ENCODE data around the gene KCNIP3.

Gene KCNIP3

GRCh38 chr2:95299961-95300360 lies 2.8 kb downstream of the KCNIP3 start:
- H3K27me3 Mint-ChIP-seq, result peaks cover 50% of the 10 kb centered on the region
- H3K27ac Mint-ChIP-seq, result no peak overlapping the region
- H3K4me3 Mint-ChIP-seq, result no peak overlapping the region
- H3K4me1 Mint-ChIP-seq, result peaks cover 6% of the 10 kb centered on the region
- no peaks in the 10 kb centered on the region for H3K9me3 Mint-ChIP-seq
- H3K36me3 Mint-ChIP-seq, result no peaks in the 10 kb centered on the region
- no peak for ATAC-seq

DNA sequence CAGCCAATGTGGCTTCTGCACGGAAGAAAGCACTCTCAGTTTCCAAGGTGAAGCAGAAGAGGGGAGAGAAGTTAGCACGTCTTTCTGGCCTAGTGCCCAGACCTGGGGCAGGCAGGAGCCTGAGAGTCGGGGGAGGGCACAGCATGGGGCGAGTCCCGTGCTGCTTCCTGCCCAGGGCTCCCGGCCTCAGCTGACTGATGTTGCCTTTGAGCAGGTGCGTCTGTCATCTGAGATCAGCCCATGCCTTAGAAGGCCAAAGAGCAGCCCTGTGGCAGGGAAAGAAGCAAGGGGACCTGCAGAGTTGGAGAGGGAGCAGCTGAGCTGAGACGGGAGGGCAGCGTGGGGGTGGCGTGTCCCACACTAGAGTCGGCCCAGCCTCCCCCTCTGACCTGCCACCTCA lies 3.3 kb downstream of the KCNIP3 start:
- peaks cover 6% of the 10 kb centered on the region for H3K4me1 Mint-ChIP-seq
- no peak overlapping the region for H3K4me3 Mint-ChIP-seq
- H3K36me3 Mint-ChIP-seq, result no peaks in the 10 kb centered on the region
- H3K9me3 Mint-ChIP-seq, result no peaks in the 10 kb centered on the region
- H3K27me3 Mint-ChIP-seq, result peaks cover 50% of the 10 kb centered on the region
- ATAC-seq, result no peak
- no peak overlapping the region for H3K27ac Mint-ChIP-seq

DNA sequence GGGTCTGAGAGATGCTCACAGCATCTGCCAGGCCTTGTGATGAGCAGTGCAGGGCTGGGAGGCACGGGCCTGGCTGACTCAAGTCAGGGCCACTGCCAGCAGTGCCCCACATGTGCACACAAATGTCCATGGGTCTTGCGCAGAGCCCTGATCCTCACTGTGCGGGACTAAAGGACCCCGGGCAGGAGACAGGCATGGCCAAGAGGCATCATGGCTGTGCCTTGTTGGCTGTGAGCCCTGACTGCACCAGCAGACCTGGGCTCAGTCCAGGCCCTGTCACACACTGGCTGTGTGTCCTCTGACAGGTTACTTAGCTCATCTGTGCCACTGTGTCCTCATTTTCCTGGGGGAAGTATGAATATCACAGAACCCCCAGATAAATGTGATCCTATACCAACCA lies 4.0 kb downstream of the KCNIP3 start:
- H3K9me3 Mint-ChIP-seq, result no peaks in the 10 kb centered on the region
- no peak for ATAC-seq
- H3K36me3 Mint-ChIP-seq, result no peaks in the 10 kb centered on the region
- H3K4me3 Mint-ChIP-seq, result no peak overlapping the region
- no peak overlapping the region for H3K27ac Mint-ChIP-seq
- peaks cover 6% of the 10 kb centered on the region for H3K4me1 Mint-ChIP-seq
- peaks cover 43% of the 10 kb centered on the region for H3K27me3 Mint-ChIP-seq

- Mint-ChIP-seq H3K36me3 (no peaks in the 10 kb centered on the region), H3K4me1 (peaks cover 2% of the 10 kb centered on the region), H3K9me3 (no peaks in the 10 kb centered on the region), H3K27me3 (peaks cover 34% of the 10 kb centered on the region), H3K27ac (no peak overlapping the region), H3K4me3 (no peak overlapping the region)
- ATAC-seq, result no peak
Observed at GRCh38 chr2:95301876-95302641, 4.9 kb downstream of the KCNIP3 start.

GRCh38 chr2:95303191-95303919 lies 6.2 kb downstream of the KCNIP3 start:
- Mint-ChIP-seq H3K27ac (no peak overlapping the region), H3K4me3 (no peak overlapping the region), H3K9me3 (no peaks in the 10 kb centered on the region), H3K4me1 (no peaks in the 10 kb centered on the region), H3K36me3 (no peaks in the 10 kb centered on the region), H3K27me3 (peaks cover 23% of the 10 kb centered on the region)
- ATAC-seq, result no peak

DNA sequence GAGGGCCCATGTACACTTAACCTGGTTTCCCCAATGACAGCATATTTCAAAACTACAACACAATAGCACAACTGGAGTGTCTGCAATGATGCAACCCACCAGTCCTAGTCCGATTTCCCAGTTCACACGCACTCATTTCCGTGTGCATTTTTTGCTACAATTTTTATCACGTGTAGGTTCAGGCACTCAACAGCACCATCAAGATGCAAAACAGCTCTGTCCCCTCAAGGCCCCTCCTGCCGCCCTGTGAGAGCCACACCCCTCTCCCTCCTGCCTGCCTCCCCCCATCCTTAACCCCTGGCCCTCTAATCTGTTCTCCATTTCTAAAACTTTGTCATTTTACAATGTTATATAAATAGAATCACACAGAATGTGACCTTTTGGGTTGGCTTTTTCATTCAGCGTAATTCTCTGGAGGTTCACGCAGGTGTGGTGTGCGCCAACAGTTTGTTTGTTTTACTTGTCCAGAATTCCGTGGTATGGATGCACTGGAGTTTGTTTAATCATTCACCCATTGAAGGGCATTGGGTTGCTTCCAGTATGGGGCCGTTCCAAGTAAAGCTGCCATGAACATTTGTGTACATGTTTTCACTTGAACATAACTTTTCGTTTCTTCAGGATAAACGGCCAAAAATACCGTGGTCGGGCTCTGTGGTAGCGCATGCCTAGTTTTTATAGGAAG lies 8.4 kb downstream of the KCNIP3 start:
- H3K9me3 Mint-ChIP-seq, result no peaks in the 10 kb centered on the region
- H3K4me1 Mint-ChIP-seq, result no peaks in the 10 kb centered on the region
- H3K4me3 Mint-ChIP-seq, result no peak overlapping the region
- peaks cover 8% of the 10 kb centered on the region for H3K27me3 Mint-ChIP-seq
- no peak overlapping the region for H3K27ac Mint-ChIP-seq
- no peaks in the 10 kb centered on the region for H3K36me3 Mint-ChIP-seq
- no peak for ATAC-seq

- no peaks in the 10 kb centered on the region for H3K27me3 Mint-ChIP-seq
- H3K27ac Mint-ChIP-seq, result no peak overlapping the region
- H3K9me3 Mint-ChIP-seq, result no peaks in the 10 kb centered on the region
- no peak for ATAC-seq
- no peak overlapping the region for H3K4me3 Mint-ChIP-seq
- no peaks in the 10 kb centered on the region for H3K36me3 Mint-ChIP-seq
- H3K4me1 Mint-ChIP-seq, result no peaks in the 10 kb centered on the region
Observed at GRCh38 chr2:95306336-95306895, 9.3 kb downstream of the KCNIP3 start.

GRCh38 chr2:95307036-95307435 lies 9.9 kb downstream of the KCNIP3 start:
- no peaks in the 10 kb centered on the region for H3K4me1 Mint-ChIP-seq
- H3K9me3 Mint-ChIP-seq, result no peaks in the 10 kb centered on the region
- no peak overlapping the region for H3K4me3 Mint-ChIP-seq
- H3K27me3 Mint-ChIP-seq, result no peaks in the 10 kb centered on the region
- no peak overlapping the region for H3K27ac Mint-ChIP-seq
- no peaks in the 10 kb centered on the region for H3K36me3 Mint-ChIP-seq
- no peak for ATAC-seq

GRCh38 chr2:95307878-95308277 lies 10.7 kb downstream of the KCNIP3 start:
- H3K27me3 Mint-ChIP-seq, result peaks cover 3% of the 10 kb centered on the region
- no peak overlapping the region for H3K27ac Mint-ChIP-seq
- no peaks in the 10 kb centered on the region for H3K9me3 Mint-ChIP-seq
- no peak for ATAC-seq
- no peaks in the 10 kb centered on the region for H3K4me1 Mint-ChIP-seq
- no peak overlapping the region for H3K4me3 Mint-ChIP-seq
- no peaks in the 10 kb centered on the region for H3K36me3 Mint-ChIP-seq

- no peak for ATAC-seq
- no peaks in the 10 kb centered on the region for H3K4me1 Mint-ChIP-seq
- H3K4me3 Mint-ChIP-seq, result no peak overlapping the region
- peaks cover 9% of the 10 kb centered on the region for H3K27me3 Mint-ChIP-seq
- no peak overlapping the region for H3K27ac Mint-ChIP-seq
- no peaks in the 10 kb centered on the region for H3K36me3 Mint-ChIP-seq
- H3K9me3 Mint-ChIP-seq, result no peaks in the 10 kb centered on the region
Observed at GRCh38 chr2:95308426-95308990, 11.4 kb downstream of the KCNIP3 start.

- Mint-ChIP-seq H3K4me3 (no peak overlapping the region), H3K4me1 (no peaks in the 10 kb centered on the region), H3K27ac (no peak overlapping the region), H3K27me3 (peaks cover 16% of the 10 kb centered on the region), H3K36me3 (no peaks in the 10 kb centered on the region), H3K9me3 (no peaks in the 10 kb centered on the region)
- ATAC-seq, result no peak
Observed at GRCh38 chr2:95309599-95309998, 12.5 kb downstream of the KCNIP3 start.

DNA sequence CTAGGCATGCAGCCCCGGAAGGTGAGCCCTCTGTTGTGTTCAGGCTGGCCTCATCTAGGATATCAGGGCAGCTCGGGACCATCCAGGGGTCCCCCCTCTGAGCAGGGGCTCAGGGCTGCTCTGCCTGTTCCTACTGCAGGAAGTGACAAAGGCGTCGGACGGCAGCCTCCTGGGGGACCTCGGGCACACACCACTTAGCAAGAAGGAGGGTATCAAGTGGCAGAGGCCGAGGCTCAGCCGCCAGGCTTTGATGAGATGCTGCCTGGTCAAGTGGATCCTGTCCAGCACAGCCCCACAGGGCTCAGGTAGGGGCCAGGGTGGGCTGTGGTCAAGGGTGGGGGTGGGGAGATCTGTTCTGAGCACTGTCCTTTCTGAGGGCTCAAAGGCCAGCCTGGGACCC lies 13.1 kb downstream of the KCNIP3 start:
- Mint-ChIP-seq H3K4me1 (no peaks in the 10 kb centered on the region), H3K9me3 (no peaks in the 10 kb centered on the region), H3K27me3 (peaks cover 22% of the 10 kb centered on the region), H3K4me3 (no peak overlapping the region), H3K36me3 (no peaks in the 10 kb centered on the region), H3K27ac (no peak overlapping the region)
- peak; percentile 5 for ATAC-seq

GRCh38 chr2:95310651-95311050 lies 13.5 kb downstream of the KCNIP3 start:
- no peak overlapping the region for H3K27ac Mint-ChIP-seq
- no peak for ATAC-seq

GRCh38 chr2:95311815-95312542 lies 14.8 kb downstream of the KCNIP3 start:
- Mint-ChIP-seq H3K9me3 (no peaks in the 10 kb centered on the region), H3K27ac (no peak overlapping the region), H3K4me3 (no peak overlapping the region), H3K4me1 (no peaks in the 10 kb centered on the region), H3K36me3 (no peaks in the 10 kb centered on the region), H3K27me3 (peaks cover 35% of the 10 kb centered on the region)
- no peak for ATAC-seq

More at GRCh38 chr2:95310651-95311050, 13.5 kb downstream of the KCNIP3 start:
- Mint-ChIP-seq H3K27me3 (peaks cover 25% of the 10 kb centered on the region), H3K4me3 (no peak overlapping the region), H3K4me1 (no peaks in the 10 kb centered on the region), H3K9me3 (no peaks in the 10 kb centered on the region), H3K36me3 (no peaks in the 10 kb centered on the region)
